ENCODE measurements around the gene LMX1A. TPM values are rescaled to one million over a fixed set of nuclear protein-coding genes. Genes with fewer than 3 reads are reported as not detected.

Gene LMX1A
- total and polyA plus RNA-seq, 12 donors = 0.08 TPM; not detected in 11

GRCh38 chr1:165345502-165345901, 11.0 kb downstream of the LMX1A start:
- no peak for DNase-seq
- TF ChIP-seq POLR2A (IDR thresholded peaks at IDR 0.05) (no peak), CTCF (IDR thresholded peaks at IDR 0.05) (no peak)
- intact Hi-C loops (cut with DNase I) = no loop called here
- H3K36me3 ChIP-seq (replicated peaks in 1 of 2) = no peaks in the 10 kb centered on the region
- no peak overlapping the region for H3K27ac ChIP-seq
- no peaks in the 10 kb centered on the region for H3K9me3 ChIP-seq (replicated peaks in 1 of 3)
- no peaks in the 10 kb centered on the region for H3K4me1 ChIP-seq (replicated peaks in 1 of 2)
- H3K27me3 ChIP-seq = peaks cover 41% of the 10 kb centered on the region
- WGBS, 4 donors = 53 to 73% (median 60%) methylated on average over 7 of the region's 7 CpGs
- no peak overlapping the region for H3K4me3 ChIP-seq

- no peak for DNase-seq
- Histone ChIP-seq H3K4me1 (replicated peaks in 1 of 2) (no peaks in the 10 kb centered on the region), H3K27ac (no peak overlapping the region), H3K4me3 (no peak overlapping the region), H3K36me3 (replicated peaks in 1 of 2) (no peaks in the 10 kb centered on the region), H3K9me3 (replicated peaks in 1 of 3) (no peaks in the 10 kb centered on the region), H3K27me3 (peaks cover 33% of the 10 kb centered on the region)
- intact Hi-C loops (cut with DNase I) = no loop called here
- TF ChIP-seq POLR2A (IDR thresholded peaks at IDR 0.05) = no peak
- no peak for TF ChIP-seq CTCF (IDR thresholded peaks at IDR 0.05)
- WGBS, 4 donors = 29 to 32% (median 29%) methylated on average over 3 of the region's 3 CpGs; no CpG with 5 or more reads in 1 of the 4 donors
Observed at GRCh38 chr1:165344736-165345135, 11.8 kb downstream of the LMX1A start.

GRCh38 chr1:165344198-165344597, 12.3 kb downstream of the LMX1A start:
- no peak for DNase-seq
- 19 to 41% (median 34%) methylated on average over 2 of the region's 2 CpGs for whole genome bisulfite sequencing, 4 donors

GRCh38 chr1:165342587-165342986, 13.9 kb downstream of the LMX1A start:
- H3K4me1 ChIP-seq (replicated peaks in 1 of 2) = no peaks in the 10 kb centered on the region
- H3K27ac ChIP-seq = no peak overlapping the region
- H3K36me3 ChIP-seq (replicated peaks in 1 of 2) = no peaks in the 10 kb centered on the region
- intact Hi-C loops (cut with DNase I) = no loop called here
- H3K27me3 ChIP-seq = peaks cover 14% of the 10 kb centered on the region
- TF ChIP-seq CTCF (IDR thresholded peaks at IDR 0.05) = no peak
- TF ChIP-seq POLR2A (IDR thresholded peaks at IDR 0.05) = no peak
- no peak overlapping the region for H3K4me3 ChIP-seq
- WGBS, 4 donors = 61 to 78% (median 71%) methylated on average over 2 of the region's 2 CpGs
- H3K9me3 ChIP-seq (replicated peaks in 1 of 3) = no peaks in the 10 kb centered on the region
- DNase-seq = no peak

More at GRCh38 chr1:165344198-165344597, 12.3 kb downstream of the LMX1A start:
- intact Hi-C loops (cut with DNase I) = no loop called here
- Histone ChIP-seq H3K36me3 (replicated peaks in 1 of 2) (no peaks in the 10 kb centered on the region), H3K9me3 (replicated peaks in 1 of 3) (no peaks in the 10 kb centered on the region), H3K4me3 (no peak overlapping the region), H3K4me1 (replicated peaks in 1 of 2) (no peaks in the 10 kb centered on the region), H3K27me3 (peaks cover 28% of the 10 kb centered on the region), H3K27ac (no peak overlapping the region)
- TF ChIP-seq CTCF (IDR thresholded peaks at IDR 0.05) (no peak), POLR2A (IDR thresholded peaks at IDR 0.05) (no peak)

Data from adrenal gland (tissue), 12 donors.